ENCODE measurements around the gene LAMC1.

Gene LAMC1

GRCh38 chr1:183106746-183107145 is 83.5 kb downstream of the LAMC1 start:
- no peak for DNase-seq (ENCODE audit: low read depth in 2 of 2)

DNA sequence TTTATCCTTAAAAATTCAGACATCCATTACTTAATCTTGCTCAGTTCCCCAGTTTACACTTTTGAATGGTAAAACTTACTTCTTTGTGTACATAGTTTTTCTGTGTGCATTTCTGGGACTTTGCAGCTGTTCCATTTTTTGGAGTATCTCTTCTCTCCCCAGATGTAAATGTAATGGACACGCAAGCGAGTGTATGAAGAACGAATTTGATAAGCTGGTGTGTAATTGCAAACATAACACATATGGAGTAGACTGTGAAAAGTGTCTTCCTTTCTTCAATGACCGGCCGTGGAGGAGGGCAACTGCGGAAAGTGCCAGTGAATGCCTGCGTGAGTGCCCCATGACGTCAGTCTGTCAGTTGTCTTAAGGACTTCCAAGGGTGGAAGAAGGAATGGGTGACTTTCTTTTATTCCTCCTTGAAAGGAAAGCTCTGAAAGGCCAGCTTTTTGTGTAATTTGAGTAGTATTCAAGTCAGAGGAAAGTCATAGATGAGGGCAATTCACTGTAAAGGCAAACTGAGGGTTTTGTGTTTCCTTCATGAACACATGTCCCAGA is 87.2 kb downstream of the LAMC1 start:
- DNase-seq (ENCODE audit: low read depth in 2 of 2) = no peak

DNA sequence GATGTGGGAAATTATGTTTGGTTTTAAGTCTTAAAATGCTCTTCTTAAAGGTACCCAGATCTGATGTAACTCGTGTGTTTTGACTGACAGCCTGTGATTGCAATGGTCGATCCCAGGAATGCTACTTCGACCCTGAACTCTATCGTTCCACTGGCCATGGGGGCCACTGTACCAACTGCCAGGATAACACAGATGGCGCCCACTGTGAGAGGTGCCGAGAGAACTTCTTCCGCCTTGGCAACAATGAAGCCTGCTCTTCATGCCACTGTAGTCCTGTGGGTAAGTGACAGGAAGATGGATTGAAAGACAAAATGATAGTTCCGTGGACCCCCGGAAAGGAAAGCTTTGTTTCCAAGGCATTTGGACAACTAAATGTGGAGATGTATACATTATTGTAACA is 91.2 kb downstream of the LAMC1 start:
- no peak for DNase-seq (ENCODE audit: low read depth in 2 of 2)

DNA sequence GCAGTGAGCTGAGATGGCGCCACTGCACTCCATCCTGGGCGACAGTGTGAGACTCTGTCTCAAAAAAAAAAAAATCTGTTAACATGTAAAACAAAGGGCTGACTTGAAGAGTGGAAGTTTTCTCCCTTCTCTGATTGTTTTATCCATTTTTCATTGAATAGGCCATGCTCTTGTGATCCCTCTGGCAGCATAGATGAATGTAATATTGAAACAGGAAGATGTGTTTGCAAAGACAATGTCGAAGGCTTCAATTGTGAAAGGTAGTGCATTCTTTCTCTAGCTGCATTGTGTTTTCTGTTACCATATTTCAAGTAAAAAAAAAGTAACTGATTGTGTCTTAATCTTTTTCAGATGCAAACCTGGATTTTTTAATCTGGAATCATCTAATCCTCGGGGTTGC is 93.2 kb downstream of the LAMC1 start:
- no peak for DNase-seq (ENCODE audit: low read depth in 2 of 2)

- no peak for DNase-seq (ENCODE audit: low read depth in 2 of 2)
Measured at GRCh38 chr1:183121609-183122008, 98.4 kb downstream of the LAMC1 start.

DNA sequence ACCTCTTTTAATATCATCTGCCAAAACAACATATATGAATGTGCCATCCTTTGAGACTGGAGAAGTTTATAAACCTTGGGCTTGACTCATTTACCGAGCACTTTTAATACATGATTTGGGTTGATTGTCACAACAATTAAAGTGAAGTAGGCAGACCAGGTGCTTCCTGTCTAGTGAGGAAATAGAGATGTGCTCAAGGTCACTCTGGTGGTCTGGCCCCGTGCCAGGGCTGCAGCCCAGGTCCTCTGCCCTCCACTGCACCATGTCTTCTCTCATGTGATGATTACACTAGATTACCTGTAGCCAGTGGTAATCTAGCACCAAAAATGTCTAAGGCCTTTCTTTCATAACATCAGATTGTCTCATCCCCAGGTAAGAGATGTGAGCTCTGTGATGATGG is 101.0 kb downstream of the LAMC1 start:
- DNase-seq (ENCODE audit: low read depth in 2 of 2) = no peak

DNA sequence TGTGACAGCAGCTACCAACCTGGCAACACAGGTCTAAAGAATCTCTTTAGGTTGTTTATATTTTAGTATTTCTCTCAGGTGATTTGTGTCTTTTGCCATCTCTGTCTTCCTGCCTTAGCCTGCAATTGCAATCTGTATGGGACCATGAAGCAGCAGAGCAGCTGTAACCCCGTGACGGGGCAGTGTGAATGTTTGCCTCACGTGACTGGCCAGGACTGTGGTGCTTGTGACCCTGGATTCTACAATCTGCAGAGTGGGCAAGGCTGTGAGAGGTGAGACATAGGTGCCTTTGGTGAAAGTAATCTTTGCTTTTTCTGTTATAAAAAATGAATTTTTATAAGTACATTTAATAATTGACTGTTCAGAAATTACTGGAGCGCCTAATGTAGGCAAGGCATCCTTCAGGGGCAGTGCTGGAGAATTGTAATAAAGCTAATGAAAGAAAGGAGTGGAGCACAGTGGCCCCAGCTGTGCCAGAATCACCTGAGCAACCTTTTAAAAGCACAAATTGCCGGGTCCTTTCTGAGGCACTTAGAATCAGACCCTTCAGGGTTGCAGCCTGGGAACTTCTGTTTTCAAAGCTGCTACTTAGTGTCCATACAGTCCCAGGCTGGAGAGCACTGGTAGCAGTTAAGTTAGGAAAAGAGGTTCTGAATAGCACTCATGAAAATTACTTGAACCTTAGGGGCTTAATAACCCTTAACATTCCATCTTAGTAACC is 102.2 kb downstream of the LAMC1 start:
- DNase-seq (ENCODE audit: low read depth in 2 of 2) = no peak

DNA sequence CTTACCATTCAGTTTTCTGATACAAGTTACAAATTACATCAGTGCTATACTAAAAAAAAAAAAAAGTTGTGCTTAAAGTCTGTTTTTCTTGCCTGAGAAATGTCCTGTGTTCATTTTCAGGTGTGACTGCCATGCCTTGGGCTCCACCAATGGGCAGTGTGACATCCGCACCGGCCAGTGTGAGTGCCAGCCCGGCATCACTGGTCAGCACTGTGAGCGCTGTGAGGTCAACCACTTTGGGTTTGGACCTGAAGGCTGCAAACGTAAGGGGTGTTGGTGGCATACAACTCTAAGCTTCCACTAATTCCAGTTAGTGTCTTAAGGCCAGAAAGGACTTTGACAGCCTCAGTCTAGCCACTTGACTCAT is 102.8 kb downstream of the LAMC1 start:
- DNase-seq (ENCODE audit: low read depth in 2 of 2) = no peak

DNA sequence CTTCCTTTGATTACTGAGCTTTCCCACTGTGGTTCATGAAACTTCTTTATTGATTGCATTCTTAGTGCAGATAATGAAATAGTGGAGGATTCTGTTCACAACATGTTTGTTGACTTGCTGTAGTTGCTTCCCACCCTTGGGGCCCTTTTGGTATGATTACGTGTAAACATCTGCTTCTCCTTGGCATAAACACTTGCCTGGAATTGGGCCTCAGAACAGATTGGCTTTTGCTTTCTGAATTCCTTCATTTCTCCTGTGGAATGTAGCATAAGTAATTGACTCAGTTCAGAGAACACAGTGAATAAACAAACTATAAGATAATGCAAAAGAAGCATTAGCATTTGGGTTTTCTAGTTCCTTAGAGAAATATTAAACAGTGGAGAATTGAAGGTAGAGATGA is 103.3 kb downstream of the LAMC1 start:
- DNase-seq (ENCODE audit: low read depth in 2 of 2) = no peak

DNA sequence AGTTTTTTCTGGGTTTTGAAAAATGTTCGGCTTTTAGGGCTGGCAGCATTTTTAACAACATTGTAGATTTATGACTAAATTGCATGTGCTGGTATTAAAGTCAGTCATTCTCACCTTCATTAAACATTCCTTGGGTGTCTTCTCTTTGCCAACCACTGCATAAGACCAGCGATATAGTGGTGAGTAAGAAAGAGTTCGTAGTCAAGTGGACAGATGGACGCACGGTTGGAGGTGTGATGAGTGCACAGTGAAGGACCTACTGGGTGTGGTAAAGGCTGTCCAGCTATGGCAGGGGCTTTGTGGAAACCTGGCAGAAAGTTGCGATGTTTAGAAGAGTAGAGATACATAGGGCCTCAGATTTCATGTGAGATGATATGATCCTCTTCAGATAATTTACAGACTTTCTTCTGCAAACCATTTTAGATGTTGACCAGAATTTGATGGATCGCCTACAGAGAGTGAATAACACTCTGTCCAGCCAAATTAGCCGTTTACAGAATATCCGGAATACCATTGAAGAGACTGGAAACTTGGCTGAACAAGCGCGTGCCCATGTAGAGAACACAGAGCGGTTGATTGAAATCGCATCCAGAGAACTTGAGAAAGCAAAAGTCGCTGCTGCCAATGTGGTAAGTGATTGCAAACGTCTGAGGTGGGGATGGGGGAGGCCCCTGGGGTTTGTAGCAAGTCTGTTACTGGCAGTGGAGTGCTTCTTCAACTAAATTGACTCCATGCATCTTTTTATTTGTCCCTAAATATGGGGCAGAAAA is 106.9 kb downstream of the LAMC1 start:
- no peak for DNase-seq (ENCODE audit: low read depth in 2 of 2)

DNA sequence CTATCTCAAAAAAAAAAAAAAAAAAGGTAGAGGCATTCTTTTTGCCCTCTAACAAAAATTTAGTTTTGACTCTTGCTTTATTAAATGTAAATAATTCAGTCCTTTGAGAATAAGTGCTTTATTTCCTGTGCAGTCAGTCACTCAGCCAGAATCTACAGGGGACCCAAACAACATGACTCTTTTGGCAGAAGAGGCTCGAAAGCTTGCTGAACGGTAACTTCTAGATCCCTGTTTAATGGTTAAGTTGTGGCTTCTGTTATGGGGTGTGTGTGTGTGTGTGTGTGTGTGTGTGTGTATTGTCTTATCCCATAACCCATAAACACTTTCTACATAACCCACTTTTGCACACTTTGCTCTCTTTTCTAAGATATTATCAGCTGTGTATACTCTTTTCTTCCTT is 107.9 kb downstream of the LAMC1 start:
- DNase-seq (ENCODE audit: low read depth in 2 of 2) = no peak

GRCh38 chr1:183135336-183135735 is 112.1 kb downstream of the LAMC1 start:
- DNase-seq (ENCODE audit: low read depth in 2 of 2) = no peak

DNA sequence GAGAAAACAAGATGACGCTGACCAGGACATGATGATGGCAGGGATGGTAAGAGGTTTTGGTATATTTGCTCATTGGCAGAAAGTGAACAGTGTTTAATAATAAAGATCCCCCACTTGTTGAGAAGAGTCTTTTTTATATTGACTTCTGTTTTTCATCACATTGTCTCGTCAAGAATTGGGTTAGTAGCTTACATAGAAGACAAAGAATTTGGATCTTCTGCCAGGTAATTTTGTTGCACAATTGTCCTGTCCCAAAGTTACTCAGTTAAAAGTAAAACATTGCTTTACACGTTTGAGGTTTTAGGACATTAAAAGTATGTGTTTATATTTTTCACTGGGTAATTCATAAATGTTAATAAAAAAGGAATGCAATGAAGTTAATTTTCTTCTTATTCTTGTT is 114.6 kb downstream of the LAMC1 start:
- no peak for DNase-seq (ENCODE audit: low read depth in 2 of 2)

DNA sequence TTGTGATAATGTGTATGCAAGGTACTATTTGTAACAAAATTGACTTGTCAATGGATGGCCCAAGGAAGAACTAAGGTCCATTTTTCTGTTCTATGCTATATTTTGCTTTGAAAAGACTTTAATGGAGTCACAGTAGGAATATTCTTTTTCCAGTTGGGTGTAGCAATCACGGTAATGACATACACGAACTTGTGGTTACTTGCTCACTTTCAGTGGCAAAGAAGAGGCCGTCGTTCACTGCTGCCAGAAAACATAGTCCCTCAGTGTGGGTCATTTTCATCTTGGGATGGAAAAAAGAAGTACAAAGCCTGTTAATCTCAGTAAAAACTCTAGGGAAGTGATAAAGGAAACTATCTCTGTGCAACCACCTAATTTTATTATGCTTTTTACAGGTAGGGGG is 115.1 kb downstream of the LAMC1 start:
- no peak for DNase-seq (ENCODE audit: low read depth in 2 of 2)

DNA sequence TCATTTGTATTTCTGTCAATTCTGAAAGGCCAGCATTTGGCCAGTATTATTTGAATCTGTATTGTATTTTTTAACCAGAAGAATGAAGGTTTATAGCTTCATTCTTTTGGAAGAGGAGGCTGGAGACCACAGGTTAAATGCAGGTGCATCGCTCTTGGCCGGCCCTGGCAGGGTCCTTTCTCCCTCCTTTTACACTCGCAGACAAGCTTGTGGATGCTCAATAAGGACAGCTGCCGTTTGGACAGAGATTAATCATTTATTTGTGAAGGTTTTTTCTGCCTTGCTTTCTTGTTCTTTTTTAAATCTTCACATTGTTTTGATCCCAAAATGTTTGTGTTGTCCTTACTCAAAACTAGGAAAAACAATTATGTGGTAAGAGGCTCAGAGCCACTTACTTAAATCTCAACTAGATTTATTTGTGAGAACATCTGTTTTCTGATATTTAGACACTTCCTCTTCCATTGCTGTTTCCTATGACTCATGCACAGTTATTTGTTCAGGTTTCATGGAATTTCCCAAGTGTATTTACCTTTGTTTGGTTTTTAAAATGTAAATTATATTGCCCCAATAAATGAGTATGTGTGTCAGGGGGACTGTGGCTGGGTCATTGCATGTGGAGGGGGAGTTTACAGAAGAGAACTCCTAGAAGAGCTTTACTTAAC is 116.2 kb downstream of the LAMC1 start:
- no peak for DNase-seq (ENCODE audit: low read depth in 2 of 2)

DNA sequence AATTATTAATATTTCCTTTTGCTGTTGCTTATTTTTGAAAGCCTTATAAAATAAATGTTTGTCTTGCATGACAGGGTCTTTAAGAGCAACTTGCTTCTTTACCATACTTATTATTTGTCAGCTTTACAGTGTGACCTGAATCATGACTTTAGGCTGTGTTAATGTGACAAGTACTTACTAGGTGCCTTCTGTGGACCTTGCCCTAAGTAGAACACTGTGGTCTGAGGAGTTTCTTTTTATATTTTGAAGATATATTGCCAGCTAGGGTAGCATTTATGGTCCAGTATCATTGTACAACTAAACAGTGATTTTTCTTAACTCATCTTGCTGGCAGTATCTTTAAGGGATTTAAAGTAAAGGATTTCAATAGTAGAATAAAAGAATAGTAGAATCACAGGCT is 117.4 kb downstream of the LAMC1 start:
- DNase-seq (ENCODE audit: low read depth in 2 of 2) = no peak

DNA sequence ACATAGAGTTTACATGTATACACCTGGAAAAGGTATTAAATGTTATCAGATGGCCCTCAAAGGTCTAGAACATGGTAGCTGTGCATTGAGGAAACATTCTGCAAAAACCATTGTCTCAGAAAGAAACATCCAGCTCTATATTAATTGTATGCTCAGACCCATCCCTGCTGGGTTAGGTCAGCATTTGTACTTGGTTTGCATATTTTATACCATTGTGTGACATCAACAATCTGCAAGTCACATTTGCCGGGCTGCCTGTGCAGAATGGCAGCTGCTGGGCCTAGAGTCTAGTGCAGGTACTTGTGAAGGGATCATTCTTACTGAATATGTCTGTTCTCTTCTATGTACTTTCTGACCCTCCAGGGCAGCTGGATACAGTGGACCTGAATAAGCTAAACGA is 119.0 kb downstream of the LAMC1 start:
- DNase-seq (ENCODE audit: low read depth in 2 of 2) = no peak

GRCh38 chr1:183143576-183144315 is 120.5 kb downstream of the LAMC1 start:
- DNase-seq (ENCODE audit: low read depth in 2 of 2) = no peak

DNA sequence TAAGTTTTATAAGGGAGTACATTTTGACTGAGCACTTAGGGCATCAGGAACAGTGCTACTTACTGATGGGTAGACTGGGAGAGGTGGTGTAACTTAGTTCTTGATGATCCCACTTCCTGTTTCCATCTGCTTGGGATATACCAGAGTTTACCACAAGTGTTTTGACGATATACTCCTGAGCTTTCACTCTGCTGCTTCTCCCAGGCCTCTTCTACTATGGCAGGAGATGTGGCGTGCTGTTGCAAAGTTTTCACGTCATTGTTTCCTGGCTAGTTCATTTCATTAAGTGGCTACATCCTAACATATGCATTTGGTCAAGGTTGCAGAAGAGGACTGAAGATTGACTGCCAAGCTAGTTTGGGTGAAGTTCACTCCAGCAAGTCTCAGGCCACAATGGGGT is 121.5 kb downstream of the LAMC1 start:
- DNase-seq (ENCODE audit: low read depth in 2 of 2) = no peak

- no peak for DNase-seq (ENCODE audit: low read depth in 2 of 2)
Measured at GRCh38 chr1:183147735-183148134, 124.5 kb downstream of the LAMC1 start.

DNA sequence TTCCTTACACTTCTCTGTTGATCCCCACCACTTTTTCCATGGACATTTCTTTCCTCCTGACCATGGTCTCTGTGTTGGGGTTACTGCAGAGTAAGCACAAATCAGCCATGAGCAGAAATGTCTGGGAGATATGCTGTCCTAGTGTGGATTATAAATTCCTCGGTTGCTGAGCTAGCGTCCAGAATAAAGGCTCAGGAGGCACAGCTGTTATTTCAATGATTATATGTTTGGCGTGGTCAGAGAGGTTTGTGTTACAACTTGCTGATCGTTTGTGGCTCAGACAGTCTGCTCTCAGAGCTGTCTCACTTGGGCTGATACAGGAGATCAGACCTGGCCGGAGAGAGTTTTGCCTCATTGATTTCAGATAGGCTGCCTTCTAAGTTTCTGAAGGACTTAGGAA is 125.4 kb downstream of the LAMC1 start:
- no peak for DNase-seq (ENCODE audit: low read depth in 2 of 2)

- no peak for DNase-seq (ENCODE audit: low read depth in 2 of 2)
Measured at GRCh38 chr1:183149273-183149672, 126.1 kb downstream of the LAMC1 start.

All from stimulated activated CD8-positive, alpha-beta memory T cell treated with anti-CD3 and anti-CD28 coated beads, Interleukin-2, amount 100 ng/mL, for 48 hours (primary cell).